Measurements from ENCODE around the gene CSGALNACT2. TPM values are rescaled to one million over a fixed set of nuclear protein-coding genes. Genes with fewer than 3 reads are reported as not detected.

The CSGALNACT2 gene
- total and polyA plus RNA-seq, 2 of the 13 experiments (the other 11 are each of a cell fraction or from before 2014, with no cell fraction given): 3.3 to 7.1 TPM

DNA sequence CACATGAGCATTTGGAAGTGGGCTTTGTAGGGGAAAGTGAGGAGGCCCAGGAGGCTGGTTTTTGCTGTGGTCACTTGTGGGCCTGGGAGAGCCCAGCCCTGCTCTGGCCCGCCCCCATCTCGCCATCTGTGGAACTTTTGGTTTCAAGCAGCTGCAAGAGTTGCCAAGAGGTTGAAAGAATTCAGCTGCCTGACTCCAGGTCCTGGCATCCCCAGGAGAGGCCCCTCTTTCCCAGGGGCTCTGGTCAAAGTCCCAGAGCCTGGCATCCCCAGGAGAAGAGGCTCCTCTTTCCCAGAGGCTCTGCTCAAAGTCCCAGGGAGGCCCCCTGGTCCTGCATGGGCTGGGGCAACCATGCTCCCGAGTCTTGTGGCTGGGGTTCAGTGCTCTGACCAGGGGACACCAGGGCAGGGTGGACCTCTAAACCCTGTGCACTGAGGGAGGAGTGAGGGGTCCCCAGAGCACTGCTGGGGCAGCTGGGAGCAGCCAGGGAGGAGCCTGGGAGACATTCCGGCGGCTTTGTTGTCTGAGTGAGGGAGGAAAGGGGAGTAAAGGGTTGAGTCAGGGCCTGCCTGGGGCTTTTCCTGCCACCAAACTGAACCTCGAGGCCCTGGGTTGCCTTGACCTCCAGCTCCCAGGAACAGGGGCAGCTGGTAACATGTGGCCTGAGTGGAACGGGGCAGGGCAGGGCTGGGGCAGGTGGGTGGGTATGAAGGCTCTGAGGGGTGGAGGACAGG lies 27.7 kb upstream of the CSGALNACT2 start:
- peak; percentile 93 for TF ChIP-seq ZNF263 (CRISPR knock-in tag; IDR thresholded peaks at IDR 0.05)
- no peak for TF ChIP-seq FOXC1 (CRISPR knock-in tag; IDR thresholded peaks at IDR 0.05; ENCODE audit: borderline replicate concordance)
- TF ChIP-seq IKZF1 (IDR thresholded peaks at IDR 0.05): no peak
- no peak for TF ChIP-seq XBP1 (CRISPR knock-in tag; IDR thresholded peaks at IDR 0.05)
- TF ChIP-seq PITX1 (CRISPR knock-in tag; IDR thresholded peaks at IDR 0.05): no peak
- TF ChIP-seq HNF4A (CRISPR knock-in tag; IDR thresholded peaks at IDR 0.05): 0 out of 2 replicates have a peak, but pooled peaks have one; percentile 26
- no TSS peak for BruUV-seq (replicated peaks)

DNA sequence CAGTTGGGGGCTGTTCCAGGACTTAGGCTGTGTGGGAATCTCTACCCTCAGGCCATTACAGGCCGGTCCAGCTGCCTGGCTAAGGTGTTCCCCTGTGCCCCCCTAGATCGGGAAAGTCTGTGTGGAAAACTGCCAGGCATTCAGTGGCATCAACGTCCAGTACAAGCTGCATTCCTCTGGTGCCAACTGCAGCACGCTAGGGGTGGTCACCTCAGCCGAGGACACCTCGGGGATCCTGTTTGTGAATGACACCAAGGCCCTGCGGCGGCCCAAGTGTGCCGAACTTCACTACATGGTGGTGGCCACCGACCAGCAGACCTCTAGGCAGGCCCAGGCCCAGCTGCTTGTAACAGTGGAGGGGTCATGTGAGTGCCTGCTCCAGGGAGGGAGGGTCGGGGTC lies 27.1 kb upstream of the CSGALNACT2 start:
- no peak for DNase-seq (ENCODE audit: low spot score)
- Histone ChIP-seq H3K27me3 (ENCODE audit: control insufficient read depth in 1 of 2, insufficient read depth in 2 of 2, low read length in 2 of 2) (peaks cover 2 to 7% of the 10 kb centered on the region in 2 experiments; a peak in 3 of 5 replicates), H3K4me2 (ENCODE audit: low read depth, low read length) (peak overlapping the region; percentile 62), H3K4me3 (replicated peaks in 1 of 3; ENCODE audit: insufficient read depth in 1 of 3, low read depth in 2 of 3, low read length in 3 of 3) (peak overlapping the region in 1 of 3 experiments; percentile 43; a peak in 1 of 6 replicates), H4K20me1 (ENCODE audit: insufficient read depth, low read length) (no peaks in the 10 kb centered on the region), H3K27ac (ENCODE audit: extremely low read length, insufficient read depth, low read length) (no peak overlapping the region), H3K9me3 (ENCODE audit: low read length) (no peaks in the 10 kb centered on the region), H3K4me1 (ENCODE audit: insufficient read depth, low read length) (peaks cover 16% of the 10 kb centered on the region), H3K79me2 (ENCODE audit: insufficient read depth, low read length) (no peaks in the 10 kb centered on the region), H3K9ac (ENCODE audit: insufficient read depth, low read depth, low read length) (no peak overlapping the region), H2AFZ (ENCODE audit: low read length) (no peak overlapping the region), H3K36me3 (replicated peaks in 1 of 2; ENCODE audit: control insufficient read depth in 1 of 2, insufficient read depth in 2 of 2, low read length in 2 of 2) (no peaks in the 10 kb centered on the region)
- no peak for ATAC-seq
- ChIA-PET CTCF (ENCODE audit: low intra/inter-chr PET ratio, low total read pairs) (no interaction called here), POLR2A (no interaction called here)
- FAIRE-seq: no peak
- in situ Hi-C loops (cut with HindIII; ENCODE audit: extremely low pct_ligation_motif_present, low pct_unique_long_range_greater_than_20kb) (no loop called here), intact Hi-C loops (cut with micrococcal nuclease; ENCODE audit: unreplicated experiment) (no loop called here)
- no CpG with 5 or more reads among the region's 11 CpGs for WGBS (ENCODE audit: low lambda C conversion rate)
- no TSS peak for BruUV-seq (replicated peaks)
- TF ChIP-seq, protein P1, sequence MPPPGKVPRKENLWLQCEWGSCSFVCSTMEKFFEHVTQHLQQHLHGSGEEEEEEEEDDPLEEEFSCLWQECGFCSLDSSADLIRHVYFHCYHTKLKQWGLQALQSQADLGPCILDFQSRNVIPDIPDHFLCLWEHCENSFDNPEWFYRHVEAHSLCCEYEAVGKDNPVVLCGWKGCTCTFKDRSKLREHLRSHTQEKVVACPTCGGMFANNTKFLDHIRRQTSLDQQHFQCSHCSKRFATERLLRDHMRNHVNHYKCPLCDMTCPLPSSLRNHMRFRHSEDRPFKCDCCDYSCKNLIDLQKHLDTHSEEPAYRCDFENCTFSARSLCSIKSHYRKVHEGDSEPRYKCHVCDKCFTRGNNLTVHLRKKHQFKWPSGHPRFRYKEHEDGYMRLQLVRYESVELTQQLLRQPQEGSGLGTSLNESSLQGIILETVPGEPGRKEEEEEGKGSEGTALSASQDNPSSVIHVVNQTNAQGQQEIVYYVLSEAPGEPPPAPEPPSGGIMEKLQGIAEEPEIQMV (CRISPR knock-in tag; IDR thresholded peaks at IDR 0.05; ENCODE audit: low read depth): no peak
- no peak for TF ChIP-seq MEF2D (CRISPR knock-in tag; IDR thresholded peaks at IDR 0.05)
- TF ChIP-seq SP1 (IDR thresholded peaks at IDR 0.05): no peak
- TF ChIP-seq SP1 (CRISPR knock-in tag; IDR thresholded peaks at IDR 0.05): no peak
- TF ChIP-seq ZSCAN22 (CRISPR knock-in tag; IDR thresholded peaks at IDR 0.05): no peak
- TF ChIP-seq, protein P2, sequence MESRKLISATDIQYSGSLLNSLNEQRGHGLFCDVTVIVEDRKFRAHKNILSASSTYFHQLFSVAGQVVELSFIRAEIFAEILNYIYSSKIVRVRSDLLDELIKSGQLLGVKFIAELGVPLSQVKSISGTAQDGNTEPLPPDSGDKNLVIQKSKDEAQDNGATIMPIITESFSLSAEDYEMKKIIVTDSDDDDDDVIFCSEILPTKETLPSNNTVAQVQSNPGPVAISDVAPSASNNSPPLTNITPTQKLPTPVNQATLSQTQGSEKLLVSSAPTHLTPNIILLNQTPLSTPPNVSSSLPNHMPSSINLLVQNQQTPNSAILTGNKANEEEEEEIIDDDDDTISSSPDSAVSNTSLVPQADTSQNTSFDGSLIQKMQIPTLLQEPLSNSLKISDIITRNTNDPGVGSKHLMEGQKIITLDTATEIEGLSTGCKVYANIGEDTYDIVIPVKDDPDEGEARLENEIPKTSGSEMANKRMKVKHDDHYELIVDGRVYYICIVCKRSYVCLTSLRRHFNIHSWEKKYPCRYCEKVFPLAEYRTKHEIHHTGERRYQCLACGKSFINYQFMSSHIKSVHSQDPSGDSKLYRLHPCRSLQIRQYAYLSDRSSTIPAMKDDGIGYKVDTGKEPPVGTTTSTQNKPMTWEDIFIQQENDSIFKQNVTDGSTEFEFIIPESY (CRISPR knock-in tag; IDR thresholded peaks at IDR 0.05): no peak
- TF ChIP-seq ZNF337 (CRISPR knock-in tag; IDR thresholded peaks at IDR 0.05; ENCODE audit: borderline replicate concordance, low read depth): no peak

More for the DNA sequence above, 27.7 kb upstream of the CSGALNACT2 start:
- peak overlapping the region in 1 of 3 experiments; percentile 43; a peak in 2 of 6 replicates for H3K4me3 ChIP-seq (replicated peaks in 1 of 3; ENCODE audit: insufficient read depth in 1 of 3, low read depth in 2 of 3, low read length in 3 of 3)
- intact Hi-C loops (cut with micrococcal nuclease; ENCODE audit: unreplicated experiment): no loop called here
- H3K27ac ChIP-seq (ENCODE audit: extremely low read length, insufficient read depth, low read length): no peak overlapping the region
- 0% methylated on average over 3 of the region's 7 CpGs for WGBS (ENCODE audit: low lambda C conversion rate)
- no peak overlapping the region for H2AFZ ChIP-seq (ENCODE audit: low read length)
- in situ Hi-C loops (cut with HindIII; ENCODE audit: extremely low pct_ligation_motif_present, low pct_unique_long_range_greater_than_20kb): no loop called here
- H3K79me2 ChIP-seq (ENCODE audit: insufficient read depth, low read length): no peaks in the 10 kb centered on the region
- DNase-seq (ENCODE audit: low spot score) (peak; percentile 9), FAIRE-seq (no peak), ATAC-seq (peak; percentile 13)
- H3K27me3 ChIP-seq (ENCODE audit: control insufficient read depth in 1 of 2, insufficient read depth in 2 of 2, low read length in 2 of 2): peaks cover 2 to 7% of the 10 kb centered on the region in 2 experiments; a peak in 3 of 5 replicates
- peaks cover 22% of the 10 kb centered on the region for H3K4me1 ChIP-seq (ENCODE audit: insufficient read depth, low read length)
- H4K20me1 ChIP-seq (ENCODE audit: insufficient read depth, low read length): no peaks in the 10 kb centered on the region
- no peak overlapping the region for H3K9ac ChIP-seq (ENCODE audit: insufficient read depth, low read depth, low read length)
- no peaks in the 10 kb centered on the region for H3K9me3 ChIP-seq (ENCODE audit: low read length)
- POLR2A ChIA-PET: no interaction called here
- peak overlapping the region; percentile 62 for H3K4me2 ChIP-seq (ENCODE audit: low read depth, low read length)
- CTCF ChIA-PET (ENCODE audit: low intra/inter-chr PET ratio, low total read pairs): no interaction called here
- H3K36me3 ChIP-seq (replicated peaks in 1 of 2; ENCODE audit: control insufficient read depth in 1 of 2, insufficient read depth in 2 of 2, low read length in 2 of 2): no peaks in the 10 kb centered on the region

Measured in HepG2 (cell line).